Measurements from ENCODE around the gene C1orf53.

DNA sequence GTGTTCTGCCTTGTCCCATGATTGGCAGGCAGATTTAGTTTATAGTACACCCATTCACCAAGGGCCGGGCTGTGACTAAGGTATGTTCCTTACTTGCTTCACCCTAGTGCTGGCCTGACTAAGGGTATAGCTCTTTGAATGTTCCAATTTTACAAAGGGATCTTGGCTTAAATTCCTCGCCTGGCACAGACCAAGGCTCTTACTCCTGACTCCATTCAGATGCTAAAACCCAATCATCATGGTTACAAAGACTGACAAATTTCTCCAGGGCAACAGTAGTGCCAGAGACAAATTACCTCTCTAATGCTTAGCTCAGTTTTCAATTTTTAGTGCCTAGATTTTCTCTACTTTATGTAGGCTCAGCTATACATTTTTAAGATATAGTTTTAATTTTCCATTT, 11.5 kb upstream of the C1orf53 start:
- TF ChIP-seq, protein P1, sequence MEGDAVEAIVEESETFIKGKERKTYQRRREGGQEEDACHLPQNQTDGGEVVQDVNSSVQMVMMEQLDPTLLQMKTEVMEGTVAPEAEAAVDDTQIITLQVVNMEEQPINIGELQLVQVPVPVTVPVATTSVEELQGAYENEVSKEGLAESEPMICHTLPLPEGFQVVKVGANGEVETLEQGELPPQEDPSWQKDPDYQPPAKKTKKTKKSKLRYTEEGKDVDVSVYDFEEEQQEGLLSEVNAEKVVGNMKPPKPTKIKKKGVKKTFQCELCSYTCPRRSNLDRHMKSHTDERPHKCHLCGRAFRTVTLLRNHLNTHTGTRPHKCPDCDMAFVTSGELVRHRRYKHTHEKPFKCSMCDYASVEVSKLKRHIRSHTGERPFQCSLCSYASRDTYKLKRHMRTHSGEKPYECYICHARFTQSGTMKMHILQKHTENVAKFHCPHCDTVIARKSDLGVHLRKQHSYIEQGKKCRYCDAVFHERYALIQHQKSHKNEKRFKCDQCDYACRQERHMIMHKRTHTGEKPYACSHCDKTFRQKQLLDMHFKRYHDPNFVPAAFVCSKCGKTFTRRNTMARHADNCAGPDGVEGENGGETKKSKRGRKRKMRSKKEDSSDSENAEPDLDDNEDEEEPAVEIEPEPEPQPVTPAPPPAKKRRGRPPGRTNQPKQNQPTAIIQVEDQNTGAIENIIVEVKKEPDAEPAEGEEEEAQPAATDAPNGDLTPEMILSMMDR (IDR thresholded peaks at IDR 0.05) = no peak
- TF ChIP-seq POLR2AphosphoS5 (IDR thresholded peaks at IDR 0.05) = no peak
- no peak for TF ChIP-seq POLR2A (IDR thresholded peaks at IDR 0.05; ENCODE audit: low read depth)
- TF ChIP-seq EP300 (IDR thresholded peaks at IDR 0.05) = no peak
